Activated naive CD8-positive, alpha-beta T cell treated with anti-CD3 and anti-CD28 coated beads, Interleukin-2, amount 50 U/mL, for 16 hours (primary cell): ENCODE results near the gene OBSCN.

Experiments used
- DNase-seq: peaks from one replicate; pipeline ENCODE4 v3.0.0-alpha.2; 2020; ENCODE audit warnings: low read depth, low spot score

OBSCN gene

GRCh38 chr1:228306275-228307217 is 98.7 kb downstream of the OBSCN start:
- DNase-seq = no peak

GRCh38 chr1:228307218-228308023 is 99.6 kb downstream of the OBSCN start:
- no peak for DNase-seq

- no peak for DNase-seq
Observed at GRCh38 chr1:228308085-228308601, 100.3 kb downstream of the OBSCN start.

- DNase-seq = no peak
Observed at GRCh38 chr1:228308628-228309325, 100.9 kb downstream of the OBSCN start.

- no peak for DNase-seq
Observed at GRCh38 chr1:228309326-228310067, 101.7 kb downstream of the OBSCN start.

GRCh38 chr1:228310162-228310792 is 102.4 kb downstream of the OBSCN start:
- no peak for DNase-seq

GRCh38 chr1:228311091-228311490 is 103.2 kb downstream of the OBSCN start:
- no peak for DNase-seq

- no peak for DNase-seq
Observed at GRCh38 chr1:228312136-228312764, 104.4 kb downstream of the OBSCN start.

- DNase-seq = no peak
Observed at GRCh38 chr1:228313536-228314277, 105.9 kb downstream of the OBSCN start.

- DNase-seq = no peak
Observed at GRCh38 chr1:228314315-228314657, 106.4 kb downstream of the OBSCN start.

- DNase-seq = no peak
Observed at GRCh38 chr1:228314658-228315483, 107.0 kb downstream of the OBSCN start.

- no peak for DNase-seq
Observed at GRCh38 chr1:228315484-228315944, 107.7 kb downstream of the OBSCN start.

GRCh38 chr1:228315945-228316588 is 108.2 kb downstream of the OBSCN start:
- no peak for DNase-seq

- DNase-seq = no peak
Observed at GRCh38 chr1:228316589-228317387, 108.9 kb downstream of the OBSCN start.

- DNase-seq = no peak
Observed at GRCh38 chr1:228317411-228317828, 109.6 kb downstream of the OBSCN start.

GRCh38 chr1:228317891-228318810 is 110.3 kb downstream of the OBSCN start:
- DNase-seq = no peak
